Measurements from ENCODE around the gene ARRDC4. TPM values are rescaled to one million over a fixed set of nuclear protein-coding genes. Genes with fewer than 3 reads are reported as not detected.

Gene ARRDC4
- polyA plus RNA-seq, 1 donor from 2014 or later, result 39.7 TPM

DNA sequence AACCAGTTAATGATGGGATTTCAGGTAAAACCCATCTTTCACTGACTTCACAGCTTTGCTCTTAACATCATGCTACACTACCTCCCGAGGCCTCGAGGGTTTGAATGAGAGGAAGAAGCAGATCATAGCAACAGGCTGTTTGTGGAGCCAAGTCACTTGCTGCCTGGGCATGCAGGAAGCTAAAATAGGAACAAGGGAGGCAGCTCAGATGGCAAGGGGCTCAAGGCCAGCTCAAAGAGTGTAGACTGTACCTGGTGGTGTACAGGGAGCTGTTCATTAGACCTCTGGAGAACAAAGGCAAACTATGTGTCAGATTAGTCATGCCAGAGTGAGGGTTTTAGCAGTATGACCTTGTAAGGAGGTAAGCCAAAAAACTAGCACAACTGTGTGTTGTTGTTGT is 28.8 kb downstream of the ARRDC4 start:
- peaks cover 5% of the 10 kb centered on the region for H3K9me3 ChIP-seq (ENCODE audit: low read length)
- H4K20me1 ChIP-seq (ENCODE audit: insufficient read depth), result no peaks in the 10 kb centered on the region
- no peaks in the 10 kb centered on the region for H3K27me3 ChIP-seq (ENCODE audit: insufficient read depth, low read depth, low read length)
- no peaks in the 10 kb centered on the region for H3F3A ChIP-seq (ENCODE audit: insufficient read depth, low read length, poor library complexity, severe bottlenecking)
- H3K79me2 ChIP-seq (replicated peaks; ENCODE audit: insufficient read depth, low read length), result no peaks in the 10 kb centered on the region
- H3K36me3 ChIP-seq (ENCODE audit: insufficient read depth, low read length), result no peaks in the 10 kb centered on the region
- H2AFZ ChIP-seq (ENCODE audit: low read depth, low read length), result no peak overlapping the region
- H3K4me2 ChIP-seq (ENCODE audit: low read length), result no peak overlapping the region
- TF ChIP-seq SMC3 (conservative IDR thresholded peaks at IDR 0.05; ENCODE audit: poor library complexity) (no peak), EZH2 (IDR thresholded peaks at IDR 0.05; ENCODE audit: borderline replicate concordance, insufficient read depth, low read length, poor library complexity, severe bottlenecking) (no peak), TAF1 (IDR thresholded peaks at IDR 0.05; ENCODE audit: low read depth) (no peak), RAD21 (conservative IDR thresholded peaks at IDR 0.05) (no peak), MXI1 (conservative IDR thresholded peaks at IDR 0.05; ENCODE audit: poor library complexity, severe bottlenecking) (no peak), POLR2AphosphoS5 (IDR thresholded peaks at IDR 0.05) (no peak), EP300 (conservative IDR thresholded peaks at IDR 0.05; ENCODE audit: poor library complexity, severe bottlenecking) (no peak)
- TF ChIP-seq, protein P1, sequence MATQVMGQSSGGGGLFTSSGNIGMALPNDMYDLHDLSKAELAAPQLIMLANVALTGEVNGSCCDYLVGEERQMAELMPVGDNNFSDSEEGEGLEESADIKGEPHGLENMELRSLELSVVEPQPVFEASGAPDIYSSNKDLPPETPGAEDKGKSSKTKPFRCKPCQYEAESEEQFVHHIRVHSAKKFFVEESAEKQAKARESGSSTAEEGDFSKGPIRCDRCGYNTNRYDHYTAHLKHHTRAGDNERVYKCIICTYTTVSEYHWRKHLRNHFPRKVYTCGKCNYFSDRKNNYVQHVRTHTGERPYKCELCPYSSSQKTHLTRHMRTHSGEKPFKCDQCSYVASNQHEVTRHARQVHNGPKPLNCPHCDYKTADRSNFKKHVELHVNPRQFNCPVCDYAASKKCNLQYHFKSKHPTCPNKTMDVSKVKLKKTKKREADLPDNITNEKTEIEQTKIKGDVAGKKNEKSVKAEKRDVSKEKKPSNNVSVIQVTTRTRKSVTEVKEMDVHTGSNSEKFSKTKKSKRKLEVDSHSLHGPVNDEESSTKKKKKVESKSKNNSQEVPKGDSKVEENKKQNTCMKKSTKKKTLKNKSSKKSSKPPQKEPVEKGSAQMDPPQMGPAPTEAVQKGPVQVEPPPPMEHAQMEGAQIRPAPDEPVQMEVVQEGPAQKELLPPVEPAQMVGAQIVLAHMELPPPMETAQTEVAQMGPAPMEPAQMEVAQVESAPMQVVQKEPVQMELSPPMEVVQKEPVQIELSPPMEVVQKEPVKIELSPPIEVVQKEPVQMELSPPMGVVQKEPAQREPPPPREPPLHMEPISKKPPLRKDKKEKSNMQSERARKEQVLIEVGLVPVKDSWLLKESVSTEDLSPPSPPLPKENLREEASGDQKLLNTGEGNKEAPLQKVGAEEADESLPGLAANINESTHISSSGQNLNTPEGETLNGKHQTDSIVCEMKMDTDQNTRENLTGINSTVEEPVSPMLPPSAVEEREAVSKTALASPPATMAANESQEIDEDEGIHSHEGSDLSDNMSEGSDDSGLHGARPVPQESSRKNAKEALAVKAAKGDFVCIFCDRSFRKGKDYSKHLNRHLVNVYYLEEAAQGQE (IDR thresholded peaks at IDR 0.05; ENCODE audit: borderline replicate concordance), result no peak
- TF ChIP-seq, protein P2, sequence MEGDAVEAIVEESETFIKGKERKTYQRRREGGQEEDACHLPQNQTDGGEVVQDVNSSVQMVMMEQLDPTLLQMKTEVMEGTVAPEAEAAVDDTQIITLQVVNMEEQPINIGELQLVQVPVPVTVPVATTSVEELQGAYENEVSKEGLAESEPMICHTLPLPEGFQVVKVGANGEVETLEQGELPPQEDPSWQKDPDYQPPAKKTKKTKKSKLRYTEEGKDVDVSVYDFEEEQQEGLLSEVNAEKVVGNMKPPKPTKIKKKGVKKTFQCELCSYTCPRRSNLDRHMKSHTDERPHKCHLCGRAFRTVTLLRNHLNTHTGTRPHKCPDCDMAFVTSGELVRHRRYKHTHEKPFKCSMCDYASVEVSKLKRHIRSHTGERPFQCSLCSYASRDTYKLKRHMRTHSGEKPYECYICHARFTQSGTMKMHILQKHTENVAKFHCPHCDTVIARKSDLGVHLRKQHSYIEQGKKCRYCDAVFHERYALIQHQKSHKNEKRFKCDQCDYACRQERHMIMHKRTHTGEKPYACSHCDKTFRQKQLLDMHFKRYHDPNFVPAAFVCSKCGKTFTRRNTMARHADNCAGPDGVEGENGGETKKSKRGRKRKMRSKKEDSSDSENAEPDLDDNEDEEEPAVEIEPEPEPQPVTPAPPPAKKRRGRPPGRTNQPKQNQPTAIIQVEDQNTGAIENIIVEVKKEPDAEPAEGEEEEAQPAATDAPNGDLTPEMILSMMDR (IDR thresholded peaks at IDR 0.05; ENCODE audit: poor library complexity, severe bottlenecking), result no peak
- no peak overlapping the region for H3K4me3 ChIP-seq (ENCODE audit: low read length)
- no peak overlapping the region for H3K9ac ChIP-seq (ENCODE audit: low read length)
- no peak overlapping the region for H3K27ac ChIP-seq (ENCODE audit: low read length)
- H3K9me2 ChIP-seq (ENCODE audit: insufficient read depth, low read length), result no peaks in the 10 kb centered on the region

DNA sequence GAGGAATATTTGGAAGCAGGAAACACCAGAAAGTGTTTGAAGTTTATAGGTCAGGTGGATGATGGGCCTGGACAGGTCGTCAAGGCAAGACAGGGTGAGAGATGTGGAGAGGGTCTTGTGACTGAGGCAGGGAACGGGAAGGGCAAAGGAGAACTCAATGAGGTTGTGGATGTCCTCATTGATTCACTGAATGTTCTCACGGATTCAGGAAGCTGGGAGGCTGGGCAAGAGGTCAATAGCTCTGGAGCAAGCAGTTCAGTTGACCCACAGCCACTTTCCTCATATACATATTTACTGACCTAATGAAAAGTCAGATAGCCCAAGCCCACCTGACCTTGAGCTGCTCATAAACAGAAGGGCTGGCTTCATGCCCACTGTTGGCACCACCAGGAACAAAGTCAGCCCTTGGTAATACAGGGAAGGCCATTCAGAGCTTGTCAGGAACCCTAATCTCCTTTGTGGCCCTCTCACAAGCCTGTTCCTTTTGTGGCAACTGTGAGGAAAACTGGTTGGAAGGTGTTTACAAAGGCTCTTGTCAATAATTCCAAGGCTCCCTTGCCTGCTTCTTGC is 31.6 kb downstream of the ARRDC4 start:
- Histone ChIP-seq H3K9ac (ENCODE audit: low read length) (no peak overlapping the region), H3K36me3 (ENCODE audit: insufficient read depth, low read length) (no peaks in the 10 kb centered on the region), H2AFZ (ENCODE audit: low read depth, low read length) (no peak overlapping the region), H3K27me3 (ENCODE audit: insufficient read depth, low read depth, low read length) (no peaks in the 10 kb centered on the region), H3K4me2 (ENCODE audit: low read length) (no peak overlapping the region), H3K9me2 (ENCODE audit: insufficient read depth, low read length) (no peaks in the 10 kb centered on the region), H3K4me3 (ENCODE audit: low read length) (no peak overlapping the region), H3F3A (ENCODE audit: insufficient read depth, low read length, poor library complexity, severe bottlenecking) (no peaks in the 10 kb centered on the region), H3K9me3 (ENCODE audit: low read length) (peaks cover 2% of the 10 kb centered on the region), H3K79me2 (replicated peaks; ENCODE audit: insufficient read depth, low read length) (no peaks in the 10 kb centered on the region), H4K20me1 (ENCODE audit: insufficient read depth) (no peaks in the 10 kb centered on the region), H3K27ac (ENCODE audit: low read length) (no peak overlapping the region)
- no peak for TF ChIP-seq MXI1 (conservative IDR thresholded peaks at IDR 0.05; ENCODE audit: poor library complexity, severe bottlenecking)
- TF ChIP-seq, protein P2 (IDR thresholded peaks at IDR 0.05; ENCODE audit: poor library complexity, severe bottlenecking), result no peak
- TF ChIP-seq POLR2AphosphoS5 (IDR thresholded peaks at IDR 0.05), result no peak
- no peak for TF ChIP-seq TAF1 (IDR thresholded peaks at IDR 0.05; ENCODE audit: low read depth)
